ENCODE data around the gene MACROH2A1. TPM values are rescaled to one million over a fixed set of nuclear protein-coding genes. Genes with fewer than 3 reads are reported as not detected.

The MACROH2A1 gene
- total RNA-seq, 4 donors from 2014 or later, result 104 to 167 (median 136) TPM

DNA sequence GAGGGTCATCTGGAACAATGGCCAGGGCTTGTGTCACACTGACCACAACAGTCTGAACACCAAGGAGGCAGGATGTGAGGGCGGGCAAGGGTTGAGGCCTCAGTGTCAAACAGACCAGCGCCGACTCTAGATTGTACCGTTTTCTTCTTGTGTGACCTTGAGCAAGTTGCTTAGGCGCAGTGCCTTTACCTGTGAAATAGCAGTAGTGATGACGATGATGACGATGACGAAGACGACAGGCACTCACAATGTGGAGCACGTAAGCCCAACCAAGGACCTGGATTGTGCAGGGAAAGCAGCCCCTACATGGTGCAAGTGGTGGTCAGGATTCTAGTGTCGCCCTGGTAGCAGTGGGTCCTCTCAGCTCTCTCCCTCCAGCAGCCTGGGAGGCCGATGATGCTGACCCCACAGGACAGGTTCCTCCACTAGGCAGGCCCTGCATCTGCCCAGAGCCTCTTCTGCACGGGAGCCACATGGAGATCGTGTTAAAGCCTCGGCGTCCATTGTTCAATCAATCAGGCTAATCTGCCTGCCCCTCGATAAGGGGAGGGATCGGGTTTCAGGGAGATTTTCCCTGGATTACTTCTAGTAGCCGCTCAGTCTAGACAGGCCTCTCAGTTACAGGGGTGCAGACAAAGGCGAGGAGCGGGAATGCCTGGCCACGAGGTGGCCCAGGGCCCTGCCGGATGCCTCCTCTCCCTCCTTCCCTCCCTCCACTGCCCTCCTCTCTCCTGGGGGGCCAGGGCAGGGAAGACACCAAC lies 91.7 kb downstream of the MACROH2A1 start:
- no peaks in the 10 kb centered on the region for H3K27me3 ChIP-seq
- in situ Hi-C loops (cut with MboI; ENCODE audit: low sequenced_read_pairs in 4 of 4) (no loop called here), intact Hi-C loops (cut with DNase I; ENCODE audit: low total_unique reads) (no loop called here)
- no peaks in the 10 kb centered on the region for H3K36me3 ChIP-seq
- no peak for TF ChIP-seq POLR2A (IDR thresholded peaks at IDR 0.05)
- H3K27ac ChIP-seq, result no peak overlapping the region
- ATAC-seq, result no peak
- DNase-seq, result no peak
- H3K4me3 ChIP-seq, result no peak overlapping the region
- H3K4me1 ChIP-seq, result no peaks in the 10 kb centered on the region
- H3K9me3 ChIP-seq, result no peaks in the 10 kb centered on the region

DNA sequence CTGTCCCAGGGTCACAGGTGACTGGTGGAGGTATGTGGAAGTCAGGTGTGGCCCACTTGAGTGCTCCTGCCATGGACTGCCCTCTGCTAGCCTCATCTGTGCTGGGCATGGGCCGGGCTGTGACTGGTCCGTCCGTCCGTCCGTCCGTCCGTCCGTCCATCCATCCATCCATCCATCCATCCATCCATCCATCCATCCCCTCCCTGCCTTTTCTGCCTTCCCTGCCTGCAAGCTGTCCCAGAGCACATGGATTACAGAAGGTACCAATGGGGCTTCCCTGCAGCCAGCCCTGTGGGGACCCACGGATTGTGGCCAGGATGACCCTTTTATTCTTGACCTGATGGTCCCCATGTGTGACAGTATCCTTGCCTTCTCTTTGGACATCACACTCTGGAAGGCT lies 92.5 kb downstream of the MACROH2A1 start:
- no peak for TF ChIP-seq POLR2A (IDR thresholded peaks at IDR 0.05)
- TF ChIP-seq, protein P1, sequence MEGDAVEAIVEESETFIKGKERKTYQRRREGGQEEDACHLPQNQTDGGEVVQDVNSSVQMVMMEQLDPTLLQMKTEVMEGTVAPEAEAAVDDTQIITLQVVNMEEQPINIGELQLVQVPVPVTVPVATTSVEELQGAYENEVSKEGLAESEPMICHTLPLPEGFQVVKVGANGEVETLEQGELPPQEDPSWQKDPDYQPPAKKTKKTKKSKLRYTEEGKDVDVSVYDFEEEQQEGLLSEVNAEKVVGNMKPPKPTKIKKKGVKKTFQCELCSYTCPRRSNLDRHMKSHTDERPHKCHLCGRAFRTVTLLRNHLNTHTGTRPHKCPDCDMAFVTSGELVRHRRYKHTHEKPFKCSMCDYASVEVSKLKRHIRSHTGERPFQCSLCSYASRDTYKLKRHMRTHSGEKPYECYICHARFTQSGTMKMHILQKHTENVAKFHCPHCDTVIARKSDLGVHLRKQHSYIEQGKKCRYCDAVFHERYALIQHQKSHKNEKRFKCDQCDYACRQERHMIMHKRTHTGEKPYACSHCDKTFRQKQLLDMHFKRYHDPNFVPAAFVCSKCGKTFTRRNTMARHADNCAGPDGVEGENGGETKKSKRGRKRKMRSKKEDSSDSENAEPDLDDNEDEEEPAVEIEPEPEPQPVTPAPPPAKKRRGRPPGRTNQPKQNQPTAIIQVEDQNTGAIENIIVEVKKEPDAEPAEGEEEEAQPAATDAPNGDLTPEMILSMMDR (IDR thresholded peaks at IDR 0.05 in 4 of 5, conservative IDR thresholded peaks at IDR 0.05 in 1 of 5), result no peak
- in situ Hi-C loops (cut with MboI; ENCODE audit: low sequenced_read_pairs in 4 of 4) (no loop called here), intact Hi-C loops (cut with DNase I; ENCODE audit: low total_unique reads) (no loop called here)
- H3K27ac ChIP-seq, result no peak overlapping the region
- no peaks in the 10 kb centered on the region for H3K27me3 ChIP-seq
- H3K4me1 ChIP-seq, result no peaks in the 10 kb centered on the region
- ATAC-seq, result no peak
- H3K36me3 ChIP-seq, result no peaks in the 10 kb centered on the region
- no peak for DNase-seq
- H3K4me3 ChIP-seq, result no peak overlapping the region
- no peaks in the 10 kb centered on the region for H3K9me3 ChIP-seq

DNA sequence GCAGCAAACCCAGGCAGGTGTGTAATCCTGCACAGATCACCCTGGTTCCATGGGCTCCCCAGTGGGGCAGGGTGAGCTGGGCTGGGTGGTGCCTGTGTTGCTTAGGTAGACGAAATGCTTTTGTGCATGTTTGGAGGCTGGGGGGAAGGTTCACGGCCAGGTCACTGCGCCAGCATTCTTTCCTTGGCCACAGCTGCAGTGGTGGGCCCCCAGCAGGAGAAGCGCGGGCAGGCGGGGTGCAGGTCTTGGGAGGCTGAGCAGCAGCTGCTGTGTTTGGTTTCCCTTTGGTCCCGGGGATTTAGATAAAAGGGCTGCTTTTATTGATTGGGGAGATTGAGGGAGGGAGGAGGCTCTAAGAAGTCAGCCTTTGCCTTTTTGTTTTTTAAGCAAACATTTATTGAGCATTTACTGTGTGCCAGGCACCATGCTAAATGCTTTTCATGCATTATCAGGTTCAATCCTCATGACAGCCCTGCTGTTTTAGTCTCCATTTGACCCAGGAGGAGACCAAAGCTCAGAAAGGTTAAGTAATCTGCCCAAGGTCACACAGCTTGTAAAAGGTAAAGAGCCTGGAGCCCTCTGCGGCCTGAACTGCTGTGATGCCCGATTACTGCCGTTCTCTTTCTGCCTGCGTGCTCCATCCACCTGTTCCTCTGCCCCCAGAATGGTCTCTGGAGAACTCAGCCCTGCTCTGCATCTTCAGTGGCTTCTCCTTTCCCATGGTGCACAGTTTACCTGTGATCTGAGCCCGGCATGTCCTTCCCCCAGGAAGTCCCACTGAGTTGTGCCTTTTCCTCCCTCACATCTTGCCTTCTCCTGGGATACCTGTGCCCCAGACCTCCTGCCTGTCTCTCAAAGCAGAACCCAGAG lies 94.4 kb downstream of the MACROH2A1 start:
- H3K4me1 ChIP-seq, result no peaks in the 10 kb centered on the region
- in situ Hi-C loops (cut with MboI; ENCODE audit: low sequenced_read_pairs in 4 of 4) (no loop called here), intact Hi-C loops (cut with DNase I; ENCODE audit: low total_unique reads) (no loop called here)
- H3K27ac ChIP-seq, result no peak overlapping the region
- DNase-seq (no peak), ATAC-seq (no peak)
- no peaks in the 10 kb centered on the region for H3K9me3 ChIP-seq
- no peaks in the 10 kb centered on the region for H3K36me3 ChIP-seq
- H3K27me3 ChIP-seq, result no peaks in the 10 kb centered on the region
- no peak overlapping the region for H3K4me3 ChIP-seq
- TF ChIP-seq, protein P1 (IDR thresholded peaks at IDR 0.05 in 4 of 5, conservative IDR thresholded peaks at IDR 0.05 in 1 of 5), result no peak
- no peak for TF ChIP-seq POLR2A (IDR thresholded peaks at IDR 0.05)

DNA sequence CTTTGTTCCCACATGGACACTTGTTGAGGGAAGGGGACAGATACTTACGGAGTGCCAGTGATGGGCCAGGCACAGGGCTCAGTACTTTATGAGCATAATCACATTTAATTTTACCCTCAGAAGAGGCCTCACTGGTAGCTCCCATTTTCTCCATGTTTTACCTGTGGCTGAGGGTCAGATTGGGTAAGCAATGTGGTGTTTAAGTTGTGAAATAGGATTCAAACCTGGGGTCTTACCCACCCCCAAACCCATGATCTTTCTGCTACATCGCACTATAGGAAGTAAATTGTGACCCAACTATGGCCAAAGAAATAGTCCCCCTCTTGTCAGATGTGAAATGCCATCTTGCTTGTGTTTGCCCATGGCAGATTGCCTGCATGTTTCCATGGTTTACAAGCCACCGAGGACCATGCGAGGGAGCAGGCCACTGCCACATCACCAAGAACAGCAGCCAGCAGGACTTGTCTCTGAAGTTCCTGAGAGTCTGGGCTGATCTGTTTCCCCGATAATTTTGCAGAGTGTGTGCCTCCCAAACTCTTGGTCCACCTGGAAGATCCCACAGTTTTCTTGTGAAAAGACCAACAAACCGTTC lies 95.4 kb downstream of the MACROH2A1 start:
- Histone ChIP-seq H3K9me3 (no peaks in the 10 kb centered on the region), H3K27ac (no peak overlapping the region), H3K4me1 (no peaks in the 10 kb centered on the region), H3K4me3 (no peak overlapping the region), H3K27me3 (no peaks in the 10 kb centered on the region), H3K36me3 (no peaks in the 10 kb centered on the region)
- DNase-seq (no peak), ATAC-seq (no peak)
- intact Hi-C loops (cut with DNase I; ENCODE audit: low total_unique reads) (no loop called here), in situ Hi-C loops (cut with MboI; ENCODE audit: low sequenced_read_pairs in 4 of 4) (no loop called here)
- no peak for TF ChIP-seq POLR2A (IDR thresholded peaks at IDR 0.05)
- TF ChIP-seq, protein P1 (IDR thresholded peaks at IDR 0.05 in 4 of 5, conservative IDR thresholded peaks at IDR 0.05 in 1 of 5), result no peak
